LNCAP (cell line): ENCODE results near the gene POLA1.

Experiments used
- TF ChIP-seq, protein P1 (sequence below): fragments of 450-650 bp; IDR thresholded peaks from 2 replicates; pipeline ENCODE4 v1.5.1; 2017; ENCODE audit warnings: mild to moderate bottlenecking

The POLA1 gene

DNA sequence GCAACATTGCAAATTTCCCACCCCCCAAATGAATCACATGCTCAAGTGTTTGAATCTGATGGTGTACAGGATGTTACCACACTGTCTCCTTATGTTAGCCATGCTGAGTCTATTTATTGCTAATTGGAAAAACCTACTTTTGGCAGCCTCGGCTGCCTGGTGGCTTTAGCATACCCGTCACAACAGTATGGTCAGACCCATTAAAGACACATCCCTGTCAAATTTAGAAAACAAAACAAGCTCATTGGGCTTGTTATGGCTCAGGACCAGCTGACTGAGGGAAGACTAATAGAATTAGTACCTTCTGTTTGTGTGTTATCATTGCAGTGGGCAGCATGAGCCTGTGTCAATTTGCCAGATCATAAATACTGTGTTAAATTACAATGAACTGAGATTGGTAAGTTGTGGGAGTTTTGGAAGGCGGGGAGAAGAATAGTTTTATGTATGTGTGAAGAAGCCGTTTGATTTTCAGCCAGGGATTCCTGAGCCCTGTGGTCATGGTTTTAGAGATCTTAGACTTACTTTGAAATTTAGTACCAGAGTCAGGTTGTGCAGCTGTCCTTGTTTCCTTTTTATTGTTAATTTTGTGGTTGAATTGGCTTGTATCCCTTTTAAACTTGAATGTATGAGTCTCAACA is 66.8 kb downstream of the POLA1 start:
- TF ChIP-seq, protein P1, sequence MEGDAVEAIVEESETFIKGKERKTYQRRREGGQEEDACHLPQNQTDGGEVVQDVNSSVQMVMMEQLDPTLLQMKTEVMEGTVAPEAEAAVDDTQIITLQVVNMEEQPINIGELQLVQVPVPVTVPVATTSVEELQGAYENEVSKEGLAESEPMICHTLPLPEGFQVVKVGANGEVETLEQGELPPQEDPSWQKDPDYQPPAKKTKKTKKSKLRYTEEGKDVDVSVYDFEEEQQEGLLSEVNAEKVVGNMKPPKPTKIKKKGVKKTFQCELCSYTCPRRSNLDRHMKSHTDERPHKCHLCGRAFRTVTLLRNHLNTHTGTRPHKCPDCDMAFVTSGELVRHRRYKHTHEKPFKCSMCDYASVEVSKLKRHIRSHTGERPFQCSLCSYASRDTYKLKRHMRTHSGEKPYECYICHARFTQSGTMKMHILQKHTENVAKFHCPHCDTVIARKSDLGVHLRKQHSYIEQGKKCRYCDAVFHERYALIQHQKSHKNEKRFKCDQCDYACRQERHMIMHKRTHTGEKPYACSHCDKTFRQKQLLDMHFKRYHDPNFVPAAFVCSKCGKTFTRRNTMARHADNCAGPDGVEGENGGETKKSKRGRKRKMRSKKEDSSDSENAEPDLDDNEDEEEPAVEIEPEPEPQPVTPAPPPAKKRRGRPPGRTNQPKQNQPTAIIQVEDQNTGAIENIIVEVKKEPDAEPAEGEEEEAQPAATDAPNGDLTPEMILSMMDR: no peak

DNA sequence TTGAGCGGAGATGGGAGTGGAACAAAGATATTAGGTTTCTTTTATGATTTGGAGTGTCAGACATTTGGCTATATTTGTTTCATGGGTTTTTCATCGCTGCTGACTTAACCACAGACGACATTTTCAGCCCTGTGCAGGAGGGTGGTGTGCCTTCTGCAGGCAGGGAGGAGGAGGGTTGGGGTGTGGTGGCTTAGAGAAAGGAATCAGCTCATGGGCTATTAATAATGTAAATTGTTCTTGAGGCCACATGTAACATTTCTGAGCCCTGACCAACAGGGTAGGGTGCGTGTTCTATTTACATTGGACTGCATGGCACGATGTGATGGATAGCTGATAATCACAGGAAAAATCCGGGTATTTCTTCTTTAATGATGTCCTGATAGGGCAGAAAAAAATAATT is 67.6 kb downstream of the POLA1 start:
- TF ChIP-seq, protein P1: no peak

DNA sequence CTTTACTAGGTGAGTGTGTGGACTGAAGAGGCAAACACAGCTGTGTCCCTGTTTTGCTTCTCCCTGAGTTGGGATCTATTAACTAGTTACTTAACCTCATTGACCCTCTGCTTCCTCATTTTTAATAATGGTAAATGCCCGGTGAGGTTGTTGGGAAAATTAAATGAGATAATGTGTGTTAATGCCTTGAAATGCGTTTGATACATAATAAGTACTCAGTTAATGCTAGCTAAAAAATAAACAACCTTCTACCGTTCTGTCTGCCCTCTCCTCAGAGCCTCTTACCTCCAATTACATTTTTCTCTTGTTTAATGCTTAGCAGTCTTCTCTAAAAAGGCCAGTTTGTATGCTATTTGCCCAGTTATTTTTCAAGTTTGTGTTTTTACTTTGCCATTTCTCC is 70.3 kb downstream of the POLA1 start:
- TF ChIP-seq, protein P1: no peak

DNA sequence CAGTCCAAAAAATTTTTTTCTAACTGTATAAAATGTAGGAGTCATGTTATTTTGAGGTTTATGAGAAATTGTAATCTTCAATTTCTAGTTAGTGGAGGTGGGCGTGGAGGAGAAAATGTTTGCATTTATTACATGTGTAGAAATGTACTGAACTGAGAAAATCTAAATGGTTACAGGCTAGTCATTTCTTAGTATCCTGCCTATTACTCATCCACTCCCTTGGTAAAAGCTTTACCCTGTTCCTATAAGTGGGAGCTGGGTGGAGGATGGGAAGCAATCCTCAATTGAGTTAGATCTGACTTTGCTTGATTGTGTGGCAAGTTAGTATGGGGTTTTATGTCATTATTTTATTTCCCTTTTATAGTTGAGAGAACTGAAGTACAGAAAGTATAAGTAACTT is 73.8 kb downstream of the POLA1 start:
- TF ChIP-seq, protein P1: no peak

DNA sequence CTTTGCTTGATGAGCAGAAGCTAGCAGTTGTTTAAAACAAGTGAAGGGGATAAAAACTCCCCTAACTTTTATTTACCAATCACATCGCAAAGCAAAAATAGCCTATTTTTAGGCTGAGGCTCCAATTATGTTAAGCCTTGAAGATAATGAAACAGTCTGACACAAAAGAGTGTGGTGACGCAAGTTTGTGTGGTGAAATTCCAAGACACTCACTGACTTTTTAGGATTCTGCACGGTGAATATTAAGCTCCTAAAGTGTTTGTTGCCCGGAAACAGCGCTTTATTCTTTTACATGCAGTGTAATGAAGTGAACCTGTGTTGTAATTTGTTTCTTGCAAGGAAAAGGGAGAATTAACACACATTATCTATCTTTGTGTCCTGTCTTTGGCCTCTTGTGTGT is 74.8 kb downstream of the POLA1 start:
- TF ChIP-seq, protein P1: no peak

DNA sequence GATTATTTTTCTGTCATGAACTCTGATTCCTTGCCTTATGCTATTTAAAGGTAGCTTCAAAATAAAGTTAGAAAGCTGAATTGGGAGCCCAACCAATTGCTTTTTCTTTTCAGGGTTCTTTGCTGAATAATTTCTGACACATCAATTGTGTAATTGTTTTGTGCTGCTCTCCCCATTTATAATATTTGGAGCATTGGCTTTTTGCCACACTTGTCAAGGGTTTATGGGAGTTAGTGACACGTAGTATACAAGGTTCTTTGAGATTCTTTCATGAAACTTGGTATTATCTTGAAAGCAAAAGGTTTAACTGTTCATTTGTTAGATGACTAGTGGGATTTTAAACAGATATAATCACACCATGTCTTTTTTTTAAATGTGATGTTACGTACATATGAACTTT is 80.9 kb downstream of the POLA1 start:
- TF ChIP-seq, protein P1: no peak

DNA sequence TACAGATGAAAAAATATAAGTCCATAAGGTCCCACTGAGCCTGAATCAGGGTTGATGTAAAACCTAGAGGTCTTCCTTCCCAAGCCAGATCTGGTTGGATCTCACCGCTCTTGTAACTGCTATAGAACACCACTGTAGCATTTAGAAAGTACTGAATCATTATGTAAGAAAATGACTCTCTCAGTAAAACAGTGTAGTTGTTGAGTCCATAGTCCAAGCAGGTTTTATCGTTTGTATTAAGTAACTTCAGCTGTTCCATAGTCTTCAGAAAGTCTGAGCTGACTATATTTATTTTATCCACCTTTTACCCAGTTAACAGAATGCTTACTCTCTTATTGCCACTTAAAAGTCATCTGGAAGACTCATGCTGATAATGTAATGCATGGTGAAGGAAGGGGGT is 82.2 kb downstream of the POLA1 start:
- TF ChIP-seq, protein P1: no peak

DNA sequence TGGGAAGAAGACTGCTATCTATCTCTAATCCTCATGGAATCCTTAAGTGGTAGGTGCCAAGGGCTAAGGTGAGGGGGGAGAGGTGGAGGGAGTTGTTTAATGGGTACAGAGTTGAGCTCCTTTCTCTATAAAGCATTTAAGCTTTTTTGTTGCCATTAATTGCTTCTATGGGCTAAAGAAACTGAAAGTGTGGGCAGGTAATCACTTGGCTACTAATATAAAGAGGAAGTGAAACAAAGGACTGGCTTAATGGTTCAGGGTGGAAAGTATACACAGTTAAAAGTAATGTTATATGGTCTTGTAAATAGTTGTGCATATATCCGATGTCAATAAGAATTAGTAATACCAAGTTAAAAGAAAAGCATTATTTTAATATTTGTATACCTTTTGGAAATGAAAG is 83.9 kb downstream of the POLA1 start:
- TF ChIP-seq, protein P1: no peak
